Measurements from ENCODE around the gene GRIA4.

GRCh38 chr11:105574974-105575373 lies 34.9 kb upstream of the GRIA4 start:
- TF ChIP-seq CTCF (IDR thresholded peaks at IDR 0.05; ENCODE audit: poor library complexity, severe bottlenecking) (no peak), EZH2 (IDR thresholded peaks at IDR 0.05; ENCODE audit: borderline replicate concordance, insufficient read depth, low read length, poor library complexity, severe bottlenecking) (no peak), SMC3 (conservative IDR thresholded peaks at IDR 0.05; ENCODE audit: poor library complexity) (no peak), EP300 (conservative IDR thresholded peaks at IDR 0.05; ENCODE audit: poor library complexity, severe bottlenecking) (no peak), RAD21 (conservative IDR thresholded peaks at IDR 0.05) (no peak), POLR2AphosphoS5 (IDR thresholded peaks at IDR 0.05) (no peak), TAF1 (IDR thresholded peaks at IDR 0.05; ENCODE audit: low read depth) (no peak), REST (IDR thresholded peaks at IDR 0.05; ENCODE audit: borderline replicate concordance) (no peak), MXI1 (conservative IDR thresholded peaks at IDR 0.05; ENCODE audit: poor library complexity, severe bottlenecking) (no peak)

Measured in neural cell (in vitro differentiated cells).